Glomerular visceral epithelial cell (primary cell): ENCODE results near the gene ARHGAP26.
"Not testable (repeated sequence)": the region's sequence is repeated elsewhere in the genome, so short reads cannot be mapped to it uniquely, and the experiment has no call there.

Experiments used
- DNase-seq: peaks from one replicate; pipeline ENCODE4 v3.0.0-alpha.2; 2016; ENCODE audit errors: extremely low spot score

The ARHGAP26 gene

GRCh38 chr5:143182901-143183820 is 413.0 kb downstream of the ARHGAP26 start:
- no peak for DNase-seq

- no peak for DNase-seq
Observed at GRCh38 chr5:143183989-143184388, 413.8 kb downstream of the ARHGAP26 start.

- no peak for DNase-seq
Observed at GRCh38 chr5:143186623-143187022, 416.4 kb downstream of the ARHGAP26 start.

GRCh38 chr5:143187495-143187894 is 417.3 kb downstream of the ARHGAP26 start:
- no peak for DNase-seq

GRCh38 chr5:143188083-143188482 is 417.9 kb downstream of the ARHGAP26 start:
- no peak for DNase-seq

GRCh38 chr5:143188692-143189091 is 418.5 kb downstream of the ARHGAP26 start:
- DNase-seq = no peak

DNA sequence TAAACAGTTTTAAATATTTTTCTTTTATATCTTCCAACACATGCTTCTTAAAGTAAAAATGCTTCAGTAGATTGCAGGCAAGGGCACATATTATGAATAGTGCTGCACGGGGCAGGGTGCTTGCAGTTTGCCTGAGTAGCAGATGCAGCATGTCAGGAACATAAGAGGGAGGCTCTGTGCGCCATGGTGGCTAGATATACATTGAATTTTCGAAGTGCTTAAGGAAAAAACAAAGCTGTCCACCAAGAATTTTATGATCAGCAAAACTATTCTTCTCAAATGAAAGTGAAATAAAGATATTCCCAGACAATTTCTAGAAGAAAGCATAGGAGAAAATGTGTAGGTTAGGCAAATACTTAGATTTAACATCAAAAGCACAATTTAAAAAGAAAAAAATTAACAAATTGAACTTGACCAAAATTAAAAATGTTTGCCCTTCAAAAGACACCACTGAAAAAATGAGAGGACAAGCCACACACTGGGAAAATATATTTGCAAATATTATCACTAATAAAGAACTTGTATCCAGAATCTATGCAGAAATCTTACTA is 420.2 kb downstream of the ARHGAP26 start:
- no peak for DNase-seq

DNA sequence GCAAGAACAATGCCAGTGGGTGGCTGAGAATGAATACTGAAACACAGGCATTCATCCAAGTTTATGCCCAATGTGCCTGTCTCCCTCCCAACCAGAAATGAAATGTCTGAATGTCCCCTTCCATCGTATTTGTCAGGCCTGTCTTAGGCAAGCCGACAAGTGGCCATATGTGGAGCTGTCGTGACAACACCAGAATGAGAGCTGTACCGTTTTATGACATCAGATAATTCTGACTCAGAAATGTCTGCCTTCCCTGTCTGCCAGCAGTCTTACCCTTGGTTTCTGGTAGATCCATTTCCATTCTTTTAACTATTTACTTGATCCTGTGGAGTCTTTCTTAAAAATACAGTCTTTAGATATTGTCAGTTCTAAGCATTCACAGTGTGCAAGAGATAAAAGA is 421.5 kb downstream of the ARHGAP26 start:
- DNase-seq = no peak

DNA sequence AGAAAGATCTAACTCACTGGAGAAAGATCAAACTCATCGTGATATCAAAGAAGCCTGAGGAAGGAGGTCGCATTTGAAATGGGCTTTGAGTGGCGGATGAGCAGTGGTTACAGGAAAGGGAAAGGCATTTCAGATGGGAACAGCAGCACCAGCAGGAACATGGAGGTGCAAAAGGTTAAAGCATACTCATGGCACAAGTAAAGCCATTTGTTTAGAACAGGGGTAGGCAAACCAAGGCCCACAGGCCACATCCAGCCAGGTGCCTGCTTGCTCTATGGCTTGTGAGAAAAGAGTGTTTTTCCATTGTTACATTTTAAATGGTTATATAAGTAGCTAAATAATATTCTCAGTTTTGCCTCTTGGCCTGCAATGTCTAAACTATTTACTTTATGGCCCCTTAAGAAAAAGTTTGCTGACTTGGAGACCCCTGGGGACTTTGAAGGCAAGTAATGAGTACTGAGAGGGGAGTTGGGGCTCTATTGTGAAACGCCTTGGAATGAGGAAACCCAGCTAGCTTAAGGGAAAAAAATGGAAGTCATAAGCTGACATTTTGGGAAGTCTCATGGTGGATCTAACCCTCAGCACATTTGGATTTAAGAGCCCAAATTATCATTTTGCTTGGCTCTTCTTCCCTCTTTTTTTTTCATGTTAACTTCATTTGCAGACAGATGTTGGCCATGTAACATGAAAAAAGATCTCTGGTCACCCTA is 422.2 kb downstream of the ARHGAP26 start:
- no peak for DNase-seq

DNA sequence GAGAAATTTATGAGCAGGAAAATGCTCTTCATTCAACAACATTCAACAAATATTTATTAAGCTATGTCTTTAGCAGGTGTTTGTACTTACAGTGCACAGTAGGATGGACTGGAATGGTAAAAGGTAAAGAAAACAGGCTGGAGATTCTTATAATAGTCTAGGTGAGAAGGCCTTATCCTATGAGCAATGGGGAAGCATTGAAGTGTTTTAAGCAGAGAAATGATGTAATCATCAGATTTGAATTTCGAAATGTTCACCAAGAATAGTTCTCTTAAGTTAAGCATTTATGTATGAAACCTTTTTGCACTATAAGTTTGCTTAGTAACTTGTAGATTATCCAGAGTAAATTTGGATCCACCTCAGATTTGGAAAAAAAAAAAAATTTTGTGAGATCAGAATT is 424.0 kb downstream of the ARHGAP26 start:
- DNase-seq = no peak

- DNase-seq = no peak
Observed at GRCh38 chr5:143194713-143195112, 424.5 kb downstream of the ARHGAP26 start.

GRCh38 chr5:143195491-143195890 is 425.3 kb downstream of the ARHGAP26 start:
- no peak for DNase-seq

DNA sequence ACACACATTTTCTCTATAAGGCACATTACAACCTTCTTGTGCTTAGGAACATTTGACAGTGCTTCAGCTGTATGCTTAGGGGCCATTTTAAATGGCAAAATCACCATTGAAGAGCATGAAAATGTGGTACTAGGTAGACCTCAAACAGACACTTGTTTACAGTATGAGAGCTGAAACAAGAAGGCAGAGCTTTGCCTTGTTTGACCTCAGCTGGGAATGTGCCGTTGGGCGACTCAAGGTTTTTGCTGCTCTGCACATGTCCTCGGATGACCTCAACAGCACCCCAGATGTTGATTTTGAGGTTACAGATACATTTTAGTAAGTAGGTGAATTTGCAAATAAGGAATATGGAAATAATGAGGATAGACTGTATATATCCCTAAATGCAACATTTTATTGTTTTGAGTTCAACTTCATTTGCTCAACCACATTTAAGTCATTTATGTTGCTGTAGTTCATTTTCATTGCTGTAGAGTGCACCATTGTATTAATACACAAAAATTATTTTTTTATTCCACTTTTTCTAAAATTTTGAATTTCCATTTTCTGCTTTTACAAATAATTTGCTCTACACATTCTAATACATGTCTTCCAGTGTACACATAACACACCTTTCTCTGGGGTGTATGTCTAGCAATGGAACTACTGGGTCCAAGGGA is 426.6 kb downstream of the ARHGAP26 start:
- DNase-seq = no peak

DNA sequence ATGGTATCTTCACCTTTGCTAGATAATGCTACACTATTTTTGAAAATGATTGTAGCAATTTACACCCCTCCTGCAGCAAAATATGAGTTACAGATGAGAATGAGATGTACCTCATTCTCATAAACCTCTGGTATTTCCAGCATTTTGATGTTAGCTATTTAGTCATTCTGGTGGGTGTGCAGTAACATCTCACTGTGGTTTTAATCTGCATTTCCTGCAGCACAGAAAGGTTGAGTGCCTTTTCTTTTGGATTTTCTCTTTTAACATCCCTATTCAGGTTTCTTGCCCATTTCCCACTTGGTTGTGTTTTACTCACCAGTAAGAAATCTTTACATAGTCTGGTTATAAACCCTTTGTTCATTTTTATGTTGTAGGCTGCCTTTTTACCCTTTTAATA is 427.1 kb downstream of the ARHGAP26 start:
- no peak for DNase-seq

GRCh38 chr5:143198332-143198731 is 428.2 kb downstream of the ARHGAP26 start:
- no peak for DNase-seq

DNA sequence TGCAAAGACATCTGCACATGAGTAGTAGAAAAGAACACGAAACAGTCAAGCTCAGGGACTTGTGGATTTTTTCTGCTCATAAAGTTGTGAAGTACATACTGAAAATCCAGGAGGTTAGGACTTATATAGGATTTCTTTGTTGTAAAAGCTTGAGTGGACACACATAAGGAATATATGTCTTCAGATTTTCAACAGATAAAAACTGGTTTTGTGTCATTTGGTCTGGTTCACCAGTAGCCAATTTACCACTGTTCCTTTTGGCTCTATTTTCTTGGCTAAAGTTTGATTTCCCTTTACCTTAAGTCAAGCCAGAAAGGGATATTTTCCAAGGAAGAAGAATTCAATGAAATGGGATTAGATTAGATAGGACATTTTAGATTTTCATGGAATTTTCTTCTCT is 429.0 kb downstream of the ARHGAP26 start:
- no peak for DNase-seq

- no peak for DNase-seq
Observed at GRCh38 chr5:143199843-143200242, 429.7 kb downstream of the ARHGAP26 start.

DNA sequence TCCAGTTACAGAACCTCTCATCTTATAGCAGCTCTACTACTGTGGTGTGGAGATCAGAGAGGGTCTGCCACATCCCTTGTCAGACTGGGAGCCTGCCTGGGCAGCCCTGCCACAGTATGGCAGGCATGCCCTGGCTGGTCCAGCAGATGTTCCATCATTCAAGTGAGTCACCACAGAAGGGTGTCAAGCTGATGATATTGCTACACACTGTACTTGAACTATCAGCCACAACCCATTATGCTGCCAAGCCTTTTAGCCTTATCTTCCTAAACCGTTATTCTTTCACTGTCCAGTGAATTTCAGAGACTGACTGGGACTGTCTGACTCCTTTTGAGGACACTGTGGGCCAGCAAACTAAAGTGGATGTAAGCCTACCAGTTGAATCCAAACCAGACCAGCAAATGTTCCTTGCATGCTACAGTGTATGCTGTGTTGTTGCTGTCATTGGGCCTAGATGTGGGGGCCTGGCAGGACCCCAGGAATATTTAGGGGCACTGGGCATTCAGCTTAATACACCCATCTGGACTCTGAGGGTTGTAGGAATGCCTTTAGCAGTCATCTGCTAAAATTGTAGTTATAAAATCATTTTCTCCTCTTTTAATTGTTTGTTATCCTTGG is 430.7 kb downstream of the ARHGAP26 start:
- DNase-seq = peak; percentile 78

GRCh38 chr5:143201589-143201988 is 431.4 kb downstream of the ARHGAP26 start:
- DNase-seq = no peak

DNA sequence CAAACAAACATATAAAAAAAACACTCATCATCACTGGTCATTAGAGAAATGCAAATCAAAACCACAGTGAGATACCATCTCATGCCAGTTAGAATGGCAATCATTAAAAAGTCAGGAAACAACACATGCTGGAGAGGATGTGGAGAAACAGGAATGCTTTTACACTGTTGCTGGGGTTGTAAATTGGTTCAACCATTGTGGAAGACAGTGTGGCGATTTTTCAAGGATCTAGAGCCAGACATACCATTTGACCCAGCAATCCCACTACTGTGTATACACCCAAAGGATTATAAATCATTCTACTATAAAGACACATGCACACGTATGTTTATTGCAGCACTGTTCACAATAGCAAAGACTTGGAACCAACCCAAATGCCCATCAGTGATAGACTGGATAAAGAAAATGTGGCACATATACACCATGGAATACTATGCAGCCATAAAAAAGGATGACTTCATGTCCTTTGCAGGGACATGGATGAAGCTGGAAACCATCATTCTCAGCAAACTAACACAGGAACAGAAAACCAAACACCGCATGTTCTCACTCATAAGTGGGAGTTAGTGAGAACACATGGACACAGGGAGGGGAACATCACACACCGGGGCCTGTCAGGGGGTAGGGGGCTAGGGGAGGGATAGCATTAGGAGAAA is 433.3 kb downstream of the ARHGAP26 start:
- DNase-seq = not testable (repeated sequence)
